GM19035 (cell line): ENCODE measurements around the gene LRP1B.
A peak's percentile ranks its signal among the peaks of the same experiment; 100 is the strongest.

Experiments used
- ATAC-seq: cut with Tn5 transposase; IDR thresholded peaks from one replicate; pipeline ENCODE4 v1.9.1; 2021; ENCODE audit not compliant: unreplicated experiment

Gene LRP1B

GRCh38 chr2:140873915-140874531 is 1256.8 kb downstream of the LRP1B start:
- ATAC-seq, result no peak

- ATAC-seq, result no peak
These were observed 1260.9 kb downstream of the LRP1B start for GRCh38 chr2:140869925-140870324.

- ATAC-seq, result no peak
These were observed 1261.7 kb downstream of the LRP1B start for GRCh38 chr2:140869107-140869506.

GRCh38 chr2:140865837-140866236 is 1265.0 kb downstream of the LRP1B start:
- ATAC-seq, result no peak

GRCh38 chr2:140863713-140864112 is 1267.1 kb downstream of the LRP1B start:
- ATAC-seq, result peak; percentile 68

GRCh38 chr2:140862181-140862580 is 1268.6 kb downstream of the LRP1B start:
- no peak for ATAC-seq

GRCh38 chr2:140861666-140862065 is 1269.2 kb downstream of the LRP1B start:
- no peak for ATAC-seq

GRCh38 chr2:140855471-140855870 is 1275.3 kb downstream of the LRP1B start:
- ATAC-seq, result no peak

- ATAC-seq, result no peak
These were observed 1279.4 kb downstream of the LRP1B start for GRCh38 chr2:140851258-140851981.

- ATAC-seq, result no peak
These were observed 1287.6 kb downstream of the LRP1B start for GRCh38 chr2:140843186-140843585.

- no peak for ATAC-seq
These were observed 1288.7 kb downstream of the LRP1B start for GRCh38 chr2:140842110-140842509.

GRCh38 chr2:140841141-140841540 is 1289.7 kb downstream of the LRP1B start:
- ATAC-seq, result no peak

GRCh38 chr2:140836826-140837225 is 1294.0 kb downstream of the LRP1B start:
- no peak for ATAC-seq

GRCh38 chr2:140835079-140835478 is 1295.7 kb downstream of the LRP1B start:
- no peak for ATAC-seq

- no peak for ATAC-seq
These were observed 1316.7 kb downstream of the LRP1B start for GRCh38 chr2:140814141-140814540.

- peak; percentile 78 for ATAC-seq
These were observed 1322.0 kb downstream of the LRP1B start for GRCh38 chr2:140808820-140809219.

- ATAC-seq, result no peak
These were observed 1322.6 kb downstream of the LRP1B start for GRCh38 chr2:140808211-140808610.

GRCh38 chr2:140804700-140805260 is 1326.0 kb downstream of the LRP1B start:
- ATAC-seq, result no peak

GRCh38 chr2:140801311-140801710 is 1329.5 kb downstream of the LRP1B start:
- ATAC-seq, result no peak

GRCh38 chr2:140797718-140798117 is 1333.1 kb downstream of the LRP1B start:
- ATAC-seq, result peak; percentile 90

GRCh38 chr2:140791802-140792201 is 1339.0 kb downstream of the LRP1B start:
- no peak for ATAC-seq

GRCh38 chr2:140786585-140786984 is 1344.2 kb downstream of the LRP1B start:
- ATAC-seq, result no peak
